Measurements from ENCODE around the gene ZNF564.

DNA sequence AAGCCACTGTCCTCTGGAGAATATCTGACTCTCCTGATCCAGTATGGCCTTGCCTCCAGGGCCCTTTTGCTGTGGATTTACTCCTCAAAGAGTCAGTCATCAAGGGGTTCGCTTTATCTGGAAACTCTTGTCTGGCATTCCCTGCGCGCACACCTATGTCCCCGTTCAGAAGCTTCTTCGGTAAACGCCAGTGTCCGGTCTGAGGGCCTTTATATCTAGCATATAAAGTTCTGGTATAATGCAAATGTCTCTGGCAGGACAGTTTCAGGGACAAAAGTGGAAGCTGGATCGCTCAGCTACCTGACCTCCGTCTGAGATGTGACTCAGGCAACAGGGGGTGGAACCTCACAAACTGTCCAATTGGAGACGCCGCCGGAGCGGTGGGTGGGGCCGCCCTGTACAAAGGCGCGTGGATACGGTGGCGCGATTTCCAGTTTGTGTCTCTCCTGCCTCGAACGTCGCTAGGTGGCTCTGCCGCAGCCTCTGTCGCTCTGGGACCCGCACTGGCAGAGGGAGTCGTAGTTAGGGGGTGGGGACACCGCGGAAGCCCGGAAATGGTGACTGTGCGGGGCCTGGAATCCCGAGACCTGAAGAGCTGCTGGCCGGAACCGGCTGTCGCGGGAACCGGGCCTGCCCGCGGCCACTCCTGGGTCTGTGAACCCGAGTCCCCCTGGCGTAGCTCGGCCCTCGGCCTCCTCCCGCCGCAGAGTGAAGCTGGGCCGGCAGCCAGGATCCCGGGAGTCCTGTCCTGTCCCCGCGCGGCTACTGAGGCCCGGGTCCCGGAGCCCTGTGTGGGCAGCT is 56.1 kb downstream of the ZNF564 start:
- TF ChIP-seq POLR2A (IDR thresholded peaks at IDR 0.05) = no peak
- TF ChIP-seq, protein P1, sequence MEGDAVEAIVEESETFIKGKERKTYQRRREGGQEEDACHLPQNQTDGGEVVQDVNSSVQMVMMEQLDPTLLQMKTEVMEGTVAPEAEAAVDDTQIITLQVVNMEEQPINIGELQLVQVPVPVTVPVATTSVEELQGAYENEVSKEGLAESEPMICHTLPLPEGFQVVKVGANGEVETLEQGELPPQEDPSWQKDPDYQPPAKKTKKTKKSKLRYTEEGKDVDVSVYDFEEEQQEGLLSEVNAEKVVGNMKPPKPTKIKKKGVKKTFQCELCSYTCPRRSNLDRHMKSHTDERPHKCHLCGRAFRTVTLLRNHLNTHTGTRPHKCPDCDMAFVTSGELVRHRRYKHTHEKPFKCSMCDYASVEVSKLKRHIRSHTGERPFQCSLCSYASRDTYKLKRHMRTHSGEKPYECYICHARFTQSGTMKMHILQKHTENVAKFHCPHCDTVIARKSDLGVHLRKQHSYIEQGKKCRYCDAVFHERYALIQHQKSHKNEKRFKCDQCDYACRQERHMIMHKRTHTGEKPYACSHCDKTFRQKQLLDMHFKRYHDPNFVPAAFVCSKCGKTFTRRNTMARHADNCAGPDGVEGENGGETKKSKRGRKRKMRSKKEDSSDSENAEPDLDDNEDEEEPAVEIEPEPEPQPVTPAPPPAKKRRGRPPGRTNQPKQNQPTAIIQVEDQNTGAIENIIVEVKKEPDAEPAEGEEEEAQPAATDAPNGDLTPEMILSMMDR (IDR thresholded peaks at IDR 0.05) = no peak
